ENCODE measurements around the gene TNFRSF8. TPM values are rescaled to one million over a fixed set of nuclear protein-coding genes. Genes with fewer than 3 reads are reported as not detected.

The TNFRSF8 gene
- total RNA-seq, 1 experiment from 2014 or later: 20.8 TPM

- DNase-seq (ENCODE audit: low spot score): no peak
- TF ChIP-seq ZNF416 (CRISPR knock-in tag; IDR thresholded peaks at IDR 0.05) (no peak), CREM (CRISPR knock-in tag; IDR thresholded peaks at IDR 0.05) (no peak), ATF3 (CRISPR knock-in tag; conservative IDR thresholded peaks at IDR 0.05) (no peak), KAT7 (CRISPR knock-in tag; IDR thresholded peaks at IDR 0.05; ENCODE audit: borderline replicate concordance) (no peak), NFE2L1 (CRISPR knock-in tag; IDR thresholded peaks at IDR 0.05) (no peak), ZNF281 (CRISPR knock-in tag; IDR thresholded peaks at IDR 0.05) (no peak)
- H3K4me1 Mint-ChIP-seq: peaks cover 25% of the 10 kb centered on the region
- H3K36me3 Mint-ChIP-seq: no peaks in the 10 kb centered on the region
- ChIA-PET CTCF (interaction anchor here (0.9 to 2.3 kb wide), 9 partner anchors 8 to 127 kb away, joined by 3 to 16 read pairs (median 6); no protein-coding TSS in a partner anchor), POLR2A (interaction anchor here (1.5 kb wide), 1 partner anchor 8 kb away, joined by 4 read pairs; no protein-coding TSS in a partner anchor)
- no peaks in the 10 kb centered on the region; the same call in 1 of the 2 replicates for H3K27me3 Mint-ChIP-seq (ENCODE audit: low read depth)
- no peak for ATAC-seq
- H3K27ac Mint-ChIP-seq: no peak overlapping the region
- no peaks in the 10 kb centered on the region for H3K9me3 Mint-ChIP-seq
- no peak overlapping the region for H3K4me3 Mint-ChIP-seq
Measured at GRCh38 chr1:12176298-12177118, 113.4 kb downstream of the TNFRSF8 start.

GRCh38 chr1:12177156-12177998, 114.3 kb downstream of the TNFRSF8 start:
- no peaks in the 10 kb centered on the region for H3K36me3 Mint-ChIP-seq
- no peaks in the 10 kb centered on the region for H3K9me3 Mint-ChIP-seq
- no peak for DNase-seq (ENCODE audit: low spot score)
- H3K4me1 Mint-ChIP-seq: peaks cover 27% of the 10 kb centered on the region
- CTCF ChIA-PET: interaction anchor here (0.9 to 2.3 kb wide), 10 partner anchors 9 to 128 kb away, joined by 3 to 16 read pairs (median 6); no protein-coding TSS in a partner anchor
- no peak for TF ChIP-seq ATF3 (CRISPR knock-in tag; conservative IDR thresholded peaks at IDR 0.05)
- no peak for TF ChIP-seq ZBTB21 (CRISPR knock-in tag; IDR thresholded peaks at IDR 0.05; ENCODE audit: borderline replicate concordance)
- no peak for TF ChIP-seq ZNF396 (CRISPR knock-in tag; IDR thresholded peaks at IDR 0.05; ENCODE audit: borderline replicate concordance)
- TF ChIP-seq RELA (CRISPR knock-in tag; IDR thresholded peaks at IDR 0.05; ENCODE audit: borderline replicate concordance): no peak
- TF ChIP-seq ATF6 (CRISPR knock-in tag; IDR thresholded peaks at IDR 0.05): no peak
- no peak for TF ChIP-seq FOXK1 (CRISPR knock-in tag; IDR thresholded peaks at IDR 0.05)
- TF ChIP-seq TP53 (CRISPR knock-in tag; IDR thresholded peaks at IDR 0.05): no peak
- TF ChIP-seq ZNF121 (CRISPR knock-in tag; IDR thresholded peaks at IDR 0.05): no peak
- no peak for TF ChIP-seq IRF2 (CRISPR knock-in tag; IDR thresholded peaks at IDR 0.05; ENCODE audit: borderline replicate concordance, low read depth)
- TF ChIP-seq ZNF512 (CRISPR knock-in tag; IDR thresholded peaks at IDR 0.05; ENCODE audit: borderline replicate concordance): no peak
- no peak for TF ChIP-seq MAX (CRISPR knock-in tag; IDR thresholded peaks at IDR 0.05)
- TF ChIP-seq MXD4 (CRISPR knock-in tag; IDR thresholded peaks at IDR 0.05; ENCODE audit: borderline replicate concordance): no peak
- no peaks in the 10 kb centered on the region; the same call in 1 of the 2 replicates for H3K27me3 Mint-ChIP-seq (ENCODE audit: low read depth)
- ATAC-seq: peak; percentile 43
- no peak overlapping the region for H3K4me3 Mint-ChIP-seq
- POLR2A ChIA-PET: interaction anchor here (0.6 to 1.5 kb wide), 3 partner anchors 9 to 79 kb away, joined by 3 to 4 read pairs (median 4); no protein-coding TSS in a partner anchor
- no peak overlapping the region for H3K27ac Mint-ChIP-seq
